MCF 10A (cell line): ENCODE results near the gene G0S2. TPM values are rescaled to one million over a fixed set of nuclear protein-coding genes. Genes with fewer than 3 reads are reported as not detected.

ENCODE experiments used
- BruUV-seq: library from RNA; stranded (reverse); fragments of 400-500 nt; replicated peaks from 2 replicates; lab custom pipeline; 2021; lab: Mats Ljungman, UMichigan
- CTCF ChIA-PET: fragments of 300-600 bp; sonication (Branson Sonifier 250); formaldehyde crosslinking; extraction: SDS; loops from one replicate; lab custom pipeline; 2021; ENCODE audit warnings: antibody characterized with exemption, inconsistent platforms; lab: Yijun Ruan, JAX
- POLR2A ChIA-PET: fragments of 300-600, 350-650 bp; sonication (Branson Sonifier 250); formaldehyde crosslinking; extraction: SDS; loops from one replicate; lab custom pipeline; 2020; ENCODE audit warnings: antibody characterized with exemption, inconsistent platforms; lab: Yijun Ruan, JAX
- DNase-seq: peaks from one replicate; pipeline ENCODE4 v3.0.0-alpha.2; 2018; ENCODE audit not compliant: unreplicated experiment
- H3K27ac Mint-ChIP-seq: one replicate; pipeline ENCODE4 v1.8.0; 2022; ENCODE audit warnings: mild to moderate bottlenecking, low read depth, mixed read lengths; ENCODE audit not compliant: unreplicated experiment
- H3K27me3 Mint-ChIP-seq: one replicate; pipeline ENCODE4 v1.8.0; 2022; ENCODE audit warnings: mixed read lengths; ENCODE audit not compliant: insufficient read depth, unreplicated experiment
- H3K36me3 Mint-ChIP-seq: one replicate; pipeline ENCODE4 v1.8.0; 2022; ENCODE audit warnings: mild to moderate bottlenecking, moderate library complexity, mixed read lengths; ENCODE audit not compliant: insufficient read depth, unreplicated experiment
- H3K4me1 Mint-ChIP-seq: one replicate; pipeline ENCODE4 v1.8.0; 2022; ENCODE audit warnings: mixed read lengths; ENCODE audit not compliant: insufficient read depth, unreplicated experiment
- H3K4me3 Mint-ChIP-seq: one replicate; pipeline ENCODE4 v1.8.0; 2022; ENCODE audit warnings: mild to moderate bottlenecking, moderate library complexity, mixed read lengths; ENCODE audit not compliant: unreplicated experiment
- H3K9me3 Mint-ChIP-seq: one replicate; pipeline ENCODE4 v1.8.0; 2022; ENCODE audit warnings: mixed read lengths; ENCODE audit not compliant: unreplicated experiment
- CTCF ChIP-seq: fragments of 200-600 bp; IDR thresholded peaks from one replicate; pipeline ENCODE4 v1.8.0; 2022; ENCODE audit warnings: antibody characterized with exemption, mild to moderate bottlenecking; ENCODE audit not compliant: unreplicated experiment
- intact Hi-C: fragments of 100-400 bp; cut with micrococcal nuclease; formaldehyde crosslinking; loops from 2 replicates; pipeline ENCODE4 v1.14.1; 2022
- total RNA-seq: library from RNA; stranded (reverse); gene quantifications from 2 replicates; pipeline ENCODE4 v1.2.3, GENCODE V29; 2022

Gene G0S2
- total RNA-seq, 1 experiment from 2014 or later: not detected

GRCh38 chr1:209643285-209644020 is 31.8 kb upstream of the G0S2 start:
- Mint-ChIP-seq H3K27me3 (no peaks in the 10 kb centered on the region), H3K4me3 (peak overlapping the region; percentile 24), H3K4me1 (peaks cover 69% of the 10 kb centered on the region), H3K27ac (peak overlapping the region; percentile 68), H3K9me3 (no peaks in the 10 kb centered on the region), H3K36me3 (peaks cover 100% of the 10 kb centered on the region)
- BruUV-seq: no TSS peak
- DNase-seq: peak; percentile 61
- CTCF ChIA-PET: interaction anchor here (0.6 to 21.0 kb wide), 35 partner anchors 9 to 1595 kb away, joined by 3 to 564 read pairs (median 5); partner anchors contain the start of genes HSD11B1 and LAMB3
- POLR2A ChIA-PET: interaction anchor here (0.6 to 4.1 kb wide), 15 partner anchors 8 to 212 kb away, joined by 3 to 97 read pairs (median 5); partner anchors contain the start of gene LAMB3
- intact Hi-C loops: no loop called here
- no peak for TF ChIP-seq CTCF

DNA sequence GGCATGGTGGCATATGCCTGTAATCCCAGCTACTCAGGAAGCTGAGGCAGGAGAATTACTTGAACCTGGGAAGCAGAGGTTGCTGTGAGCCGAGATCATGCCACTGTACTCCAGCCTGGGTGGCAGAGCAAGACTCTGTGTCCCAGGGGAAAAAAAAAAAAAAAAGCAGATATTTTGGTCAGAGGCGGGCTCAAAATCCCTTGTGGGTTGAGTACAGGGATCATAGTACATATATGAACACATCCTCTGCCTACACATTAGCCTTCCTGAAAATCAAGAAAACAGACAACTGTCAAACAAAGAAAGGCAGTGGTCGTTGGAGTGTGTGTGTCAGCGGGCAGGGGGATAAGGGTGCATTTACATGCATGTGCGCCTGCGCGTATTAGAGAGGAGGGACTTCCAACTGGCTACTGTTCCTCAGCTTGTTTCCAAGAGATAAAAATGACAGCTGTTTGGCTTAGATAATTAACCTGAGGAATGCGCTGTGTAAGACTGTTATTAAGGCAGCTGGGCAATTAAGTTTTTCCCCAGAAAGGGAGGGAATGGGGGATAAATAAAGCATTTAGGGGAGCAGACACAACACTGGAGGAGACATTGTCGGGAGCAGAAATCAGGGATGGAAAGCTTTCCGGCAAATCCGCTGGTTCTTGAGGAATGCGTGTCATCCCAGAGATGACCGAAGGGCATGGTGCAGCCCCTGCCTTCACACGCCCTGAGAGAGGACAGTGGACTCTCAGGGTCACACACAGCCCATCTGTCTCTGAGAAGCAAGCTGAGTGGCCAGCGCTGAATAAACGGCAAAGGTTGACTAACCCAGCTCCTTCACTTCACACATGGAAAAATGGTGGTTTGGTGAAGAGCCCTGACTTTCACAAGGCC is 29.4 kb upstream of the G0S2 start:
- ChIA-PET CTCF (interaction anchor here (0.6 to 21.0 kb wide), 26 partner anchors 8 to 156 kb away, joined by 3 to 564 read pairs (median 4); partner anchors contain the start of gene LAMB3), POLR2A (interaction anchor here (0.6 to 18.4 kb wide), 8 partner anchors 12 to 1894 kb away, joined by 3 to 458 read pairs (median 4); partner anchors contain the start of gene CD46)
- DNase-seq: no peak
- Mint-ChIP-seq H3K27ac (peak overlapping the region; percentile 68), H3K27me3 (no peaks in the 10 kb centered on the region), H3K9me3 (no peaks in the 10 kb centered on the region), H3K36me3 (peaks cover 100% of the 10 kb centered on the region), H3K4me1 (peaks cover 65% of the 10 kb centered on the region), H3K4me3 (peak overlapping the region; percentile 83)
- BruUV-seq: no TSS peak
- intact Hi-C loops: loop anchor here (1.0 kb wide), 1 partner anchor 46 kb away; no protein-coding TSS in a partner anchor
- no peak for TF ChIP-seq CTCF

- intact Hi-C loops: loop anchor here (1.0 kb wide), 1 partner anchor 46 kb away; no protein-coding TSS in a partner anchor
- Mint-ChIP-seq H3K27me3 (no peaks in the 10 kb centered on the region), H3K9me3 (no peaks in the 10 kb centered on the region), H3K4me3 (peak overlapping the region; percentile 83), H3K4me1 (peaks cover 70% of the 10 kb centered on the region), H3K27ac (peak overlapping the region; percentile 68), H3K36me3 (peaks cover 95% of the 10 kb centered on the region)
- POLR2A ChIA-PET: interaction anchor here (0.8 to 18.4 kb wide), 11 partner anchors 9 to 123 kb away, joined by 3 to 458 read pairs (median 4); no protein-coding TSS in a partner anchor
- peak; percentile 54 for TF ChIP-seq CTCF
- DNase-seq: peak; percentile 67
- CTCF ChIA-PET: interaction anchor here (0.6 to 21.0 kb wide), 25 partner anchors 7 to 104 kb away, joined by 3 to 564 read pairs (median 4); partner anchors contain the start of gene LAMB3
- no TSS peak for BruUV-seq
These were observed 28.7 kb upstream of the G0S2 start for GRCh38 chr1:209646558-209646957.
